ENCODE results near the gene CCR6. TPM values are rescaled to one million over a fixed set of nuclear protein-coding genes. Genes with fewer than 3 reads are reported as not detected.

The CCR6 gene
- total and polyA plus RNA-seq, 4 donors, result 0.16 to 0.39 (median 0.32) TPM

DNA sequence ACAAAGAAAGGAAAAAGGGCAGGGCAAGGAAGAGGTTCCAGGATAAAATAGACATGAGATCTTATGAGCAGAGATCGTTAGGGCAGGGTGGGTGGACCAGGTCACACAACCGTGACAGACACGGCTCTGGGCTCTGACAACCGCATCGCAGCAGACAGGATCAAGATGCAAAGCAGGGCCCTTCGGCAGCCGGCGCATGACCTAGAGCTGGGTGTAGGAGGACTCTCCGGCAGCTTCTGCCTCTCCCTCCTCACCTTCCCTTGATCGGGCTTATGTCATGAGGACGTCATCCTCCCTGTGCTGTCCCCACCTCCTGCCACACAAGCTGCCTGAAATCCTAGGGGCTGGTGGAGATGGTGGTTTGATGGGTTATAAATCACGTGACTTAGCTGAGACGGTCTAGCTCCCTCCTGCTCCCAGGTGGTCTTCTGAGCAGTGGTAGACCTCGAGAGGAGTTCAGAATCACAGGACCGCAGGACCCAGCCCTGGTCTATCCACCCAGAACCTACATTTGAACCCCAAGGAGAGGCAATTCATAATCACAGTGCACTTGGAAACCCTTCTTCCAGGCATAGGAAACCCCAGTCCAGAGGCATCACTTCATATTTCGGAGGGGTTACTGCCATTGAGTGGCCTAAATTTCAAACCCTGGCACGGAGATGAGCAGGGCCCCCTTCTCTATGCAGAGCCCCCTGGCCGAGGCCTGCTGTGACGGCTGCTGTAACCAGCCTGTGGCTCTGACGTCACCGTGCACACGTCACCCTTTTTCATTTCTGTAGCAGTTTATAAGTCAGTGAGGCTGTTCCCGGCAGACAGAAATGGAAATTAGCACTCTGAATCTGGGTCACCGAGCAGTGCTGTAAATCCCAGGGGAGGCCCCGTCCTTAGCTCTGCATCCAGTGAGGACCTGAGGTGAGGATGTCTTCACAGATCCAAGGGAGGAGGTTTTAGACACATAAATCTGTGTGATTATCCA is 8.7 kb upstream of the CCR6 start:
- TF ChIP-seq, protein P1, sequence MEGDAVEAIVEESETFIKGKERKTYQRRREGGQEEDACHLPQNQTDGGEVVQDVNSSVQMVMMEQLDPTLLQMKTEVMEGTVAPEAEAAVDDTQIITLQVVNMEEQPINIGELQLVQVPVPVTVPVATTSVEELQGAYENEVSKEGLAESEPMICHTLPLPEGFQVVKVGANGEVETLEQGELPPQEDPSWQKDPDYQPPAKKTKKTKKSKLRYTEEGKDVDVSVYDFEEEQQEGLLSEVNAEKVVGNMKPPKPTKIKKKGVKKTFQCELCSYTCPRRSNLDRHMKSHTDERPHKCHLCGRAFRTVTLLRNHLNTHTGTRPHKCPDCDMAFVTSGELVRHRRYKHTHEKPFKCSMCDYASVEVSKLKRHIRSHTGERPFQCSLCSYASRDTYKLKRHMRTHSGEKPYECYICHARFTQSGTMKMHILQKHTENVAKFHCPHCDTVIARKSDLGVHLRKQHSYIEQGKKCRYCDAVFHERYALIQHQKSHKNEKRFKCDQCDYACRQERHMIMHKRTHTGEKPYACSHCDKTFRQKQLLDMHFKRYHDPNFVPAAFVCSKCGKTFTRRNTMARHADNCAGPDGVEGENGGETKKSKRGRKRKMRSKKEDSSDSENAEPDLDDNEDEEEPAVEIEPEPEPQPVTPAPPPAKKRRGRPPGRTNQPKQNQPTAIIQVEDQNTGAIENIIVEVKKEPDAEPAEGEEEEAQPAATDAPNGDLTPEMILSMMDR (IDR thresholded peaks at IDR 0.05; ENCODE audit: control extremely low read depth, extremely low read depth), result no peak
- Histone ChIP-seq H3K36me3 (ENCODE audit: control insufficient read depth in 4 of 4, insufficient read depth in 4 of 4, low read length in 4 of 4) (no peaks in the 10 kb centered on the region), H3K27ac (ENCODE audit: low read depth in 1 of 2, low read length in 1 of 2) (no peak overlapping the region), H3K4me3 (no peak overlapping the region), H3K27me3 (ENCODE audit: control insufficient read depth in 3 of 3, insufficient read depth in 3 of 3, low read length in 2 of 3) (no peaks in the 10 kb centered on the region), H3K4me1 (ENCODE audit: control insufficient read depth in 5 of 5, insufficient read depth in 5 of 5, low read length in 5 of 5) (no peaks in the 10 kb centered on the region), H3K9me3 (ENCODE audit: control insufficient read depth in 4 of 4, insufficient read depth in 3 of 4, low read length in 3 of 4) (peaks cover 0 to 3% (median 0%) of the 10 kb centered on the region in 4 donors), H3K9ac (ENCODE audit: insufficient read depth in 1 of 2, low read length in 2 of 2) (no peak overlapping the region)
- ATAC-seq (ENCODE audit: insufficient read depth, low FRiP score), result no peak
- WGBS, 2 donors, result 77 to 85% methylated on average over 25 of the region's 25 CpGs
- DNase-seq, result no peak

DNA sequence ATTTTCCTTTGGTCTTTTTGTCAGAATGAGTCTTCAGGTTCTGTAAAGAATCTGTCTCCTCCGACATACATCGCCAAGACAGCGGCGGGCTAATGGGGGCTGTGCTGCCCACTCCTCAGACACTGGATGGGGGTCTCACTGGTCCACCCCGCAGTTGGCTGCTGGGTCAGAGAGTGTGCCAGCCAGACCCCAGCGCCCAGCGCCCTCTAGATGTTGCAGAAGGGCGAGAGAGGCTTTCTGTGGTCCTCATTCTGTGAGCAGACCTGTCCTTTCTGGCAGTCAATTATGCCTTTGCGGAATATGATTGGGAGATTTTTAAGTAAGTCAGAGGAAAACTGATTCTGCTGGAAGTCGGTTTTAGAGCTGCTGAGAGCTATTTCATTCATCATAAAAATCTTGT is 7.8 kb upstream of the CCR6 start:
- Histone ChIP-seq H3K4me1 (ENCODE audit: control insufficient read depth in 5 of 5, insufficient read depth in 5 of 5, low read length in 5 of 5) (no peaks in the 10 kb centered on the region), H3K27ac (ENCODE audit: low read depth in 1 of 2, low read length in 1 of 2) (no peak overlapping the region), H3K9me3 (ENCODE audit: control insufficient read depth in 4 of 4, insufficient read depth in 3 of 4, low read length in 3 of 4) (peaks cover 0 to 4% (median 0%) of the 10 kb centered on the region in 4 donors), H3K9ac (ENCODE audit: insufficient read depth in 1 of 2, low read length in 2 of 2) (no peak overlapping the region), H3K36me3 (ENCODE audit: control insufficient read depth in 4 of 4, insufficient read depth in 4 of 4, low read length in 4 of 4) (no peaks in the 10 kb centered on the region), H3K4me3 (no peak overlapping the region), H3K27me3 (ENCODE audit: control insufficient read depth in 3 of 3, insufficient read depth in 3 of 3, low read length in 2 of 3) (no peaks in the 10 kb centered on the region)
- 87 to 90% methylated on average over 10 of the region's 10 CpGs for WGBS, 2 donors
- DNase-seq (no peak), ATAC-seq (ENCODE audit: insufficient read depth, low FRiP score) (no peak)
- TF ChIP-seq, protein P1 (IDR thresholded peaks at IDR 0.05; ENCODE audit: control extremely low read depth, extremely low read depth), result no peak

DNA sequence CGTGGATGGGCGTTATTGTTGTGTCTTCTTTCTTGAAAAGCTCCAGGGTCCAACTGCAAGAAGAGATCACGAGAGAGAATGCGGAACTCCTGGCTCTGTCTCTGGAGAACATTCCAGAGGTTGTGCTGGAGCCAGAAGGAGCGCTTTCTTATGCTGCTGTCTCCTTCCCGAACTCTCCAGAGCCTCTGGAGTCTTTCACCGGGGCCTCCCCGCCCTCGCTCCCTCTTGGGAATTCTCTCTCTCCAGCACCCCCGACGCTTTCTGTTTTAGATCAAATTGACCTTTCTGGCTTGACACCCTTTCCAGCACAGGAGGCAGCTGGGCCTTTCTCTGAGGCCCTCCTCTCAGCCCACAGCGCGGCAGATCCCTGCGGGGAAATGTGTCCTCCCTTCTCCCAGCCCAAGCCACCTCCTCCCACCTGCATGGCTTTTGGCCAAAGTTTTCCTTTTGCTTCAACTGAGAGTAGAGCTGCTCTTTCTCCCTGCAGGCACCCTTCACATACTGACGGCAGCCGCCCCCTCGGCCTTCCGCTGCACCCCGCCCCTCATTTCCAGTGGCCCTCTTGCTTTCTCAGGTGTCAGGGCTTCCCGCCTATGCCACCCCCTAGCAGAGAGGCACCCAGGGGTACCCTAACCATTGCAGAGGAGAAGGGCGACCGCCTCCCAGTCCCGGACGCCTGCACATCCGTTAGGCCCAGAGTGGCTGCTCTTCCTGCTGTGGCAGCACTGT is 6.6 kb upstream of the CCR6 start:
- no peak overlapping the region for H3K27ac ChIP-seq (ENCODE audit: low read depth in 1 of 2, low read length in 1 of 2)
- ATAC-seq (ENCODE audit: insufficient read depth, low FRiP score), result no peak
- TF ChIP-seq, protein P1 (IDR thresholded peaks at IDR 0.05; ENCODE audit: control extremely low read depth, extremely low read depth), result no peak
- H3K36me3 ChIP-seq (ENCODE audit: control insufficient read depth in 4 of 4, insufficient read depth in 4 of 4, low read length in 4 of 4), result no peaks in the 10 kb centered on the region
- no peak overlapping the region for H3K9ac ChIP-seq (ENCODE audit: insufficient read depth in 1 of 2, low read length in 2 of 2)
- peaks cover 0 to 2% (median 0%) of the 10 kb centered on the region in 4 donors for H3K9me3 ChIP-seq (ENCODE audit: control insufficient read depth in 4 of 4, insufficient read depth in 3 of 4, low read length in 3 of 4)
- H3K27me3 ChIP-seq (ENCODE audit: control insufficient read depth in 3 of 3, insufficient read depth in 3 of 3, low read length in 2 of 3), result no peaks in the 10 kb centered on the region
- H3K4me1 ChIP-seq (ENCODE audit: control insufficient read depth in 5 of 5, insufficient read depth in 5 of 5, low read length in 5 of 5), result no peaks in the 10 kb centered on the region
- WGBS, 2 donors, result 54 to 83% methylated on average over 25 of the region's 25 CpGs
- peak in 2 of 3 donors; percentile 28 to 37 for DNase-seq
- H3K4me3 ChIP-seq, result no peak overlapping the region

Measured in lung (tissue), 12 donors.